ENCODE results near the gene STUM. TPM values are rescaled to one million over a fixed set of nuclear protein-coding genes. Genes with fewer than 3 reads are reported as not detected.

The STUM gene
- total RNA-seq, 1 experiment from 2014 or later: 0.11 TPM

DNA sequence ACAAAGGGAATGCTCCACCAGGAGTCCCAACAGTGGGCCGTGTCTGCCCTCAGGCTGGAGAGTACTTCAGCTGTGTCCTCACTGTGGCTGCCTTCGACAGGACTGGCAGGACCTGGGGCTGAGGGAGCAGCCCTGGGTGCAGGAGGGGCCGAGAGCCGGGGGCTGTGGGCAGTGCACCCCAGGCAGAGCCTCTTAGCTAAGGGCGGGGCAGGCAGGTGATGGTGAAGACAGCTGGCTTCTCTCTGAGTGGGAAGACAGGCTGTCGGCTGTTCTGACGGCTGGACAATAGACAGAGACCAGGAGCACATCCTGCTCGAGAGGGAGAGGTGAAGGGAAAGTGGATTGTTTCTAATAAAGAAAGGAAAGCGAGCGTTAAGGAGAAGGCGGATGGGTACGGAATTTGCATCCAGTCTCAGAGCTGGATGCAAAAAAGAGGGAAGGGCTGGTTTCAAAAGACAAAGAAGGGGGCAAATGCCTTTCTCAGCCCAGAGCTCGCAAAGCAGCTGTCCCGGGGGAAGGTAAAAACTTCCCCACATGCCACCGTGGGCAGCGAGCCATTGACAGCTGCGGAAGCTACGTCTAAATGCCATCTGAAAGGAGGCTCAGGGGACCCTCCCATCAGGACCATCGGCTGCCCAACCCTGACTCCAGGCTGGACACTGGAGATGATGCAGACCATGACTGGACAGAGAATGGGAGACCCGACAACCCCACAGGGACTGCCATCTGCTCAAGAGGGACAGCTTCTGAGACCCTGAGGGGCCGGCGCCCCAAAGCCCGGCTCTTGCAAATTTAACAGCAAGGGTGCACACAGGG, 92.0 kb downstream of the STUM start:
- Histone ChIP-seq H3K18ac (ENCODE audit: insufficient read length, low read depth, low read length) (no peak overlapping the region), H3K23ac (ENCODE audit: insufficient read length, low read depth, low read length) (no peak overlapping the region), H3K79me1 (ENCODE audit: insufficient read depth, low read depth, low read length, poor library complexity, severe bottlenecking) (no peaks in the 10 kb centered on the region), H4K91ac (ENCODE audit: insufficient read length, low read depth, low read length) (no peak overlapping the region), H3K27me3 (ENCODE audit: insufficient read depth, low read length) (no peaks in the 10 kb centered on the region), H3K4ac (ENCODE audit: low read depth, low read length) (no peak overlapping the region), H2BK15ac (ENCODE audit: low read depth, low read length) (no peak overlapping the region), H4K5ac (ENCODE audit: insufficient read length, low read depth, low read length) (no peak overlapping the region), H2BK120ac (ENCODE audit: low read depth, low read length, poor library complexity, severe bottlenecking) (no peak overlapping the region), H3K14ac (ENCODE audit: insufficient read depth, low read length) (no peak overlapping the region; the same call in 1 of the 2 replicates), H2BK5ac (ENCODE audit: insufficient read length, low read length) (no peak overlapping the region), H3K4me2 (ENCODE audit: insufficient read depth, insufficient read length, low read length) (no peak overlapping the region), H3K4me1 (ENCODE audit: insufficient read depth, low read length) (no peaks in the 10 kb centered on the region), H3K56ac (ENCODE audit: insufficient read length, low read depth, low read length) (no peak overlapping the region), H2AK5ac (ENCODE audit: insufficient read length, low read length) (no peak overlapping the region), H4K8ac (replicated peaks; ENCODE audit: insufficient read length, low read depth, low read length) (no peak overlapping the region), H2BK20ac (ENCODE audit: low read depth, low read length, poor library complexity, severe bottlenecking) (no peak overlapping the region), H2AFZ (ENCODE audit: low read length) (no peak overlapping the region), H3K9ac (ENCODE audit: extremely low read depth, insufficient read length, low read length) (no peak overlapping the region), H4K20me1 (ENCODE audit: control insufficient read depth, insufficient read depth, insufficient read length) (no peaks in the 10 kb centered on the region), H2BK12ac (ENCODE audit: insufficient read length, low read depth, low read length) (no peak overlapping the region), H3K27ac (ENCODE audit: insufficient read length, low read depth, low read length) (no peak overlapping the region), H3K9me3 (ENCODE audit: control insufficient read depth, low read depth, low read length) (no peaks in the 10 kb centered on the region), H3K23me2 (ENCODE audit: insufficient read length, low read depth, low read length, poor library complexity, severe bottlenecking) (no peaks in the 10 kb centered on the region), H3T11ph (ENCODE audit: low read length) (no peak overlapping the region), H3K79me2 (ENCODE audit: insufficient read depth, low read length) (no peaks in the 10 kb centered on the region)
- Mint-ChIP-seq H3K36me3 (ENCODE audit: insufficient read depth in 1 of 3, low read depth in 3 of 3) (peaks cover 0 to 5% (median 4%) of the 10 kb centered on the region in 3 experiments; a peak in 3 of 7 replicates), H3K27me3 (ENCODE audit: low read depth) (no peaks in the 10 kb centered on the region), H3K4me3 (no peak overlapping the region), H3K27ac (no peak overlapping the region; a peak in 1 of 7 replicates), H3K9me3 (no peaks in the 10 kb centered on the region), H3K4me1 (peaks cover 27 to 39% of the 10 kb centered on the region in 2 experiments)
- TF ChIP-seq, protein P1, sequence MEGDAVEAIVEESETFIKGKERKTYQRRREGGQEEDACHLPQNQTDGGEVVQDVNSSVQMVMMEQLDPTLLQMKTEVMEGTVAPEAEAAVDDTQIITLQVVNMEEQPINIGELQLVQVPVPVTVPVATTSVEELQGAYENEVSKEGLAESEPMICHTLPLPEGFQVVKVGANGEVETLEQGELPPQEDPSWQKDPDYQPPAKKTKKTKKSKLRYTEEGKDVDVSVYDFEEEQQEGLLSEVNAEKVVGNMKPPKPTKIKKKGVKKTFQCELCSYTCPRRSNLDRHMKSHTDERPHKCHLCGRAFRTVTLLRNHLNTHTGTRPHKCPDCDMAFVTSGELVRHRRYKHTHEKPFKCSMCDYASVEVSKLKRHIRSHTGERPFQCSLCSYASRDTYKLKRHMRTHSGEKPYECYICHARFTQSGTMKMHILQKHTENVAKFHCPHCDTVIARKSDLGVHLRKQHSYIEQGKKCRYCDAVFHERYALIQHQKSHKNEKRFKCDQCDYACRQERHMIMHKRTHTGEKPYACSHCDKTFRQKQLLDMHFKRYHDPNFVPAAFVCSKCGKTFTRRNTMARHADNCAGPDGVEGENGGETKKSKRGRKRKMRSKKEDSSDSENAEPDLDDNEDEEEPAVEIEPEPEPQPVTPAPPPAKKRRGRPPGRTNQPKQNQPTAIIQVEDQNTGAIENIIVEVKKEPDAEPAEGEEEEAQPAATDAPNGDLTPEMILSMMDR (conservative IDR thresholded peaks at IDR 0.05): no peak
- no peak for DNase-seq
- 100% methylated on average over 3 of the region's 23 CpGs for WGBS (ENCODE audit: extremely low coverage, insufficient read length, low lambda C conversion rate)

All from H9 (cell line).